K562 (cell line): ENCODE results near the gene DNAJC25. TPM values are rescaled to one million over a fixed set of nuclear protein-coding genes. Genes with fewer than 3 reads are reported as not detected.
A peak's percentile ranks its signal among the peaks of the same experiment; 100 is the strongest.

Experiments
- AFF1 ChIP-seq, 2 experiments: fragments of 450-650 bp; IDR thresholded peaks; 2 replicates each; pipeline ENCODE4 v1.6.1; 2018; ENCODE audit warnings: mild to moderate bottlenecking in 2 of 2, low read depth in 1 of 2; ENCODE audit not compliant: partially characterized antibody in 2 of 2
- ATF2 ChIP-seq: sonication (generic); formaldehyde crosslinking; IDR thresholded peaks from 2 replicates; pipeline ENCODE4 v1.8.1; 2022; ENCODE audit warnings: missing genetic modification reagents
- CHAMP1 ChIP-seq: fragments of 450-650 bp; IDR thresholded peaks from 2 replicates; pipeline ENCODE4 v1.6.1; 2016; ENCODE audit warnings: mild to moderate bottlenecking
- CHD4 ChIP-seq: fragments of 200-600 bp; sonication (generic); IDR thresholded peaks from 3 replicates; pipeline ENCODE4 v1.6.1; 2012; ENCODE audit warnings: low read depth, mild to moderate bottlenecking, mixed read lengths, low read length, inconsistent platforms; ENCODE audit not compliant: insufficient read depth, insufficient replicate concordance, poor library complexity, severe bottlenecking
- FIP1L1 ChIP-seq: fragments of 200-400 bp; formaldehyde crosslinking; IDR thresholded peaks from 2 replicates; pipeline ENCODE4 v1.6.1; 2018; ENCODE audit warnings: mild to moderate bottlenecking, low read depth, low read length; ENCODE audit not compliant: poor library complexity, severe bottlenecking
- FOXJ3 ChIP-seq: sonication (generic); formaldehyde crosslinking; IDR thresholded peaks from 2 replicates; pipeline ENCODE4 v1.4.0; 2020; ENCODE audit warnings: mild to moderate bottlenecking, missing genetic modification reagents
- MAFK ChIP-seq: IDR thresholded peaks from 2 replicates; pipeline ENCODE4 v1.6.1; 2011; ENCODE audit warnings: low read length, improper control_type of control experiment
- RERE ChIP-seq: sonication (generic); formaldehyde crosslinking; IDR thresholded peaks from 2 replicates; pipeline ENCODE4 v1.8.0; 2023; ENCODE audit warnings: missing genetic modification reagents, mild to moderate bottlenecking, borderline replicate concordance
- ZNF146 ChIP-seq: IDR thresholded peaks from one replicate; pipeline ENCODE4 v1.6.1; 2018; ENCODE audit warnings: missing compliant biosample characterization; ENCODE audit not compliant: unreplicated experiment
- ZNF57 ChIP-seq: fragments of 450-650 bp; formaldehyde crosslinking; IDR thresholded peaks from 2 replicates; pipeline ENCODE4 v1.4.0; 2020; ENCODE audit warnings: mild to moderate bottlenecking, moderate library complexity
- polyA plus RNA-seq, 8 experiments: library from polyadenylated mRNA; depleted of rRNA in 4 of 8; stranded (reverse) in 5 of 8; unstranded in 3 of 8; fragments of >200 nt; fragmentation: Nextera tagmentation in 2 of 8; fragmentation: Illumina TruSeq in 1 of 8; extraction: Ambion mirVana in 2 of 8; extraction: Trizol in 1 of 8; gene quantifications; 2 replicates each; pipeline versions ENCODE4 v1.2.1 to v1.2.3, GENCODE V29; 2011 to 2014; ENCODE audit warnings: inconsistent platforms in 1 of 8, missing spikeins in 1 of 8
- total RNA-seq, 7 experiments: library from RNA; depleted of rRNA in 6 of 7; stranded (reverse); fragments of >200 nt in 6 of 7; fragmentation: Illumina TruSeq in 2 of 7; extraction: Trizol in 2 of 7; gene quantifications; 2 replicates each; pipeline versions ENCODE4 v1.2.1 to v1.2.3, GENCODE V29; 2011 to 2021; ENCODE audit warnings: low replicate concordance in 1 of 7

DNAJC25 gene
- total and polyA plus RNA-seq, 9 of the 15 experiments (the other 6 are each of a cell fraction or from before 2014, with no cell fraction given), result 3.7 to 11.2 (median 7.1) TPM

GRCh38 chr9:111631214-111631971 is at the start of gene DNAJC25 (continued):
- TF ChIP-seq CHAMP1, result no peak
- TF ChIP-seq RERE (CRISPR knock-in tag), result no peak
- TF ChIP-seq FOXJ3 (CRISPR knock-in tag), result no peak
- TF ChIP-seq ATF2 (CRISPR knock-in tag), result no peak
- no peak for TF ChIP-seq AFF1 (IDR thresholded peaks at IDR 0.05; ENCODE audit: low read depth in 1 of 2, partially characterized antibody in 2 of 2)
- no peak; the same call in 1 of the 2 replicates for TF ChIP-seq MAFK
- peak; percentile 75 for TF ChIP-seq FIP1L1
- no peak for TF ChIP-seq CHD4
- TF ChIP-seq ZNF57 (CRISPR knock-in tag), result no peak
- TF ChIP-seq ZNF146 (CRISPR knock-in tag), result no peak
